Middle frontal gyrus (tissue), 1 donor: ENCODE measurements around the gene INPP1.

Experiments used
- DNase-seq: peaks from one replicate; pipeline ENCODE4 v3.0.0-alpha.2; 2015; ENCODE audit warnings: low spot score; ENCODE audit errors: extremely low spot score

Gene INPP1

DNA sequence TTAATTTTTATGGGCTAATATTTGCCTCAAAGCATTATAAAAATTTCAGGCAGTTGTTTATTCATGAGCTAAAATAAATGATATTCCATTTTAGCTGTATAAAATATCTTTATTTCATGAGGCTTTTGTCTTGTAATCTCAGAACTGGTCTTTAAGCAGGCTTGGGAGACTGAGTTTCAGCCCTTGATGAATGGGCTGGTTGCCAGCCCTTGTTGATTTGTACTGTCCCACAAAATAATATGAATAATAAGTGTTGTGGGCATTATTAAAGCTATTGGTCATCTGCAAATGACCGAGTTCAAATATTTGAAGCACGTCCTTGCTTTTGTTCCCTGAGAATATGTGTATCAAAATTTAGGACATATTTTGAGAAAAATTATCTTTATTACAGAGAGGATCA lies 18.2 kb downstream of the INPP1 start:
- DNase-seq = no peak

DNA sequence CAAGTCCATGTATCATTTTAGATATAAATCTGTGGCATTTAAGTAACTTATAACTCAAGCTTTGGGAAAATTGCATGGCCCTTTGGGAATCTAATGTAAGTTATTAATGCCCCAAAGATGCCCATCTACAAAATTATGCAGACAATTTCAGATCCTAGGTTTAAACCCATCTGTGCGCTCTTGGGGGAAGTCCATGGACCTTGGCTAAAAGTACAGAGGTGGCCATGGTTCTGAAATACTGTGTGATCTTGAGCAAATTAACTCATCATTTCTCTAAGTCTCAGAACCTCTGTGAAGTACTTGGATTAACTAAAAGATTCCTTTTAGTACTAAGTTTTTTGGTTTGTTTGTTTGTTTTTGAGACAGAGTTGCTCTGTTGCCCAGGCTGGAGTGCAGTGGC lies 19.5 kb downstream of the INPP1 start:
- DNase-seq = no peak

DNA sequence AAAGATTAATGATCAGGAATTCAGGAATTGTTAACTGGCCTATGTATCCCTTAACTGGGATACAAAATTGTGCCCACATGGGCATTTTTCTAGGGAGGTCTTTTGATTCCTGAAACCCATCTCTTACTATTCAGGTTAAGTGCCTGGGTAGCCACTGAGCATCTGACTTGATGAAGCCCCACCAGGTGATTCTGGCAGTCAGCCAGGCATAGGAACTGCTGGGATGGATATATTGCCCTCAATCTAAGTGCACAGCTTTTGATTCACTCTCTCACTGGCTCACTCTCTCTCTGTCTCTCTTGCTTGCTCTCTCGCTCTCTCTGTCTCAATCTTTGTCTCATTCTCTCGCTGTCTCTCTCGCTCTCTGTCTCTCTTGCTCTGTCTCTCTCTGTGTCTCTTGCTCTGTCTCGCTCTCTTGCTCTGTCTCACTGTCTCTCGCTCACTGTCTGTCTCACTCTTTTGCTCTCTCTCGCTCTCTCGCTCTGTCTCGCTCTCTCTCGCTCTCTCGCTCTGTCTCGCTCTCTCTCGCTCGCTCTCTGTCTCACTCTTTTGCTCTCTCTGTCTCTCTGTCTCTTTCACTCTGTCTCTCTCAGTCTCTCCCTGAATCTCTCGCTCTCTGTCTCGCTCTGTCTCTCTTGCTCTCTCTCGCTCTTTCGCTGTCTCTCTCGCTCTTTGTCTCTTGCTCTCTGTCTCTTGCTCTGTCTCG lies 22.3 kb downstream of the INPP1 start:
- DNase-seq = no peak

DNA sequence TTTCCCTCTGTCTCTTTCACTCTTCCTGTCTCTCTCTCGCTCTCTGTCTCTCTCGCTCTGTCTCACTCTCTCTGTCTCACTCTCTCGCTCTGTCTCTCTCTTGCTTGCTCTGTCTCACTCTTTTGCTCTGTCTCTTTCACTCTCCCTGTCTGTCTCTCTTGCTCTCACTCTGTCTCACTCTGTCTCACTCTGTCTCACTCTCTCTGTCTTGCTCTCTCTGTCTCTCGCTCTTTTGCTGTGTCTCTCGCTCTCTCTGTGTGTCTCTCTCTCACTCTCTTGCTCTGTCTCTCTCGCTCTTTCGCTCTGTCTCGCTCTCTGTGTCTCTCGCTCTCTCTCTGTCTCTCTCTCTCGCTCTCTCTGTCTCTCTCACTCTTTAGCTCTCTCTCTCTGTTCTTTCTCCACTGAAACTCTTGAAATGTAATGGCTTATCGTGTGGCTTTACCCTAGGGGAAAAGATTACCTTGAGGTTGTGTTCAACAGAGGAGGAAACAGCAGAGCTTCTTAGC lies 22.9 kb downstream of the INPP1 start:
- DNase-seq = no peak

DNA sequence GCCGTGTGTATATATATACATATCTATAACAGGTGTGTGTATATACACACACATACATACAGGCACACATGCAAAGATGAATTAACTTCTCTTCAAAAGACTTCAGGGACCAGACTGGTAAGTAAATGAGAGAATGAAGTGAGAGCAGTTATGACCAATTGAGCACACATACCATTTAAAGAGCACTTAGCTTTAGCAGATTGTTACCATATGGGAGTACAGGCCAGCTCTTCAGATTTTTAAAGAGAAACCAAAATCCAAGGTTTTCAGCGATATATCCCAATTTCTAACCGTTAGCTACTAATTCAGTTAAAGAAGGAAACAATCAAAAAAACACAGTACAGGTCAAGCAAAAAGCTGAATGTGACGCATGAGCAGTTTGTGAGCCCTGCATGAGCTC lies 23.7 kb downstream of the INPP1 start:
- no peak for DNase-seq

DNA sequence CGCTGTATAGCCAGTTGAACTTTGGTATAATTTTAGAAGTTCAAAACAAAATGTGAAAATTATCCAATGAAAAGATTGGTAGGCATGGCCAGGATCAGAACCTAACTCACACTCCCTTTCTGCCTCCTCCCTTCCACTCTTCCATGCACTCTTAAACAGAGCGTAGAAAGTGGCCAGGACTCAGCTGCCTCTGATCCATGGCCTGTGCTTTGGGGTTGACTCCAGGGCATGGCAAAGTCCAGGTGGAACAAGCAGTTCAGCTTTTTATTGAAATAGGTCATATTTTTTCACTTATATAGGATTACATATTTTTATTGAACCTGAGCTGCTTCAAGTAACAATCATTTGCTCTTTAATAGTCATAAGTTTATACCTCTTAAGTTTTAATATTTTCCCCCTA lies 26.2 kb downstream of the INPP1 start:
- no peak for DNase-seq

- DNase-seq = no peak
Observed at GRCh38 chr2:190376083-190376482, 32.7 kb downstream of the INPP1 start.

- no peak for DNase-seq
Observed at GRCh38 chr2:190376591-190377245, 33.3 kb downstream of the INPP1 start.

GRCh38 chr2:190378880-190379237 lies 35.5 kb downstream of the INPP1 start:
- no peak for DNase-seq

DNA sequence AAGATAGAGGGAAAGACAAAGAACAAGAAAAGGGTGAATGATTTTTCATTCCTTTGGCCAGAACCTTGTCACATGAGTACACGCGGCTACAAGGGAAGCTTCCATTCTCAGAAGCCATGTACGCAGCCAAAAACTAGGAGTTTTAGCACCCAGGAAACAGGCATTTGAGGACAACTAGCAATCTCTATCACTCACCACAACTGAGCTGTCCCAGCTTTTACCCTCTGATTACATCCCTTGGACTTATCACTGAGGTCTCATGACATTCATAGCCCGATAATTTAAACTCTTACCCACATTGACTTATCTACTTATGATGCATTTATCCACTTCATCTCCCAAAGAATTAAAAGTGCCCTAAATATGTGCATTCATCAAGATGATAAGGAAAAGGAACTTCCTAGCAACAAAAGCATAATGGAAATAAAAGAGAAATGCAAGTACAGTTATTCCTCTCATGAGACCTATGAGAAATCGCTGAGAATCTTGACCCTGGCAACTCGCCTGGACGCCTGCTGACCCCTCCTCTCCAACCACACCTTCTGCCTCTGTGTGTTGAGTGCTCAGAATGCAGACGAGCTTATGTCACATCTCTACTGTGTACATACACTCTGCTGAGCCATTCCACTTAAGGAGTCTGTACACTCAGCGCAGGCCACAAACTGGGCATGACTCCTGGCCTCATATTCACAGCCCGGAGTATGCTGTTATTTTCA lies 36.0 kb downstream of the INPP1 start:
- DNase-seq = no peak

GRCh38 chr2:190380962-190381412 lies 37.6 kb downstream of the INPP1 start:
- DNase-seq = no peak

DNA sequence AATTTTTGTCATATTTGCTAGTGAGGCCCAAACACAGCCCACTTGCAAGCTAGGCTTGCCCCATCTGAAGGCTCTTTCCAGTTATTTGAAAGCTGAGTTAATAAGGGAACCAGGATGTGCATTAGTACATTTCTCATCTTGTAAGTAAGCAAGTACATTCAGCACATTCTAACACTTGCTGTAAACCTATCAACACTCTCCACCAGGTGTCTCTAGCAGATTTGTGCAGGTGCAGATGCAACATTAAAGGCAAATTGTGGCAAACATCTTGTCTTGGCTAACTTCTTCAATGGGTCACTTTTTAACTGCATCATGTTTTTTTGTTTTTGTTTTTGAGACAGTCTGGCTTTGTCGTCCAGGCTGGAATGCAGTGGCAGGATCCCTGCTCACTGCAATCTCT lies 39.5 kb downstream of the INPP1 start:
- DNase-seq = no peak

- DNase-seq = no peak
Observed at GRCh38 chr2:190387422-190387821, 44.0 kb downstream of the INPP1 start.

GRCh38 chr2:190396271-190396670 lies 52.9 kb downstream of the INPP1 start:
- no peak for DNase-seq

GRCh38 chr2:190402986-190403603 lies 59.7 kb downstream of the INPP1 start:
- DNase-seq = no peak

- DNase-seq = peak; percentile 50
Observed at GRCh38 chr2:190404487-190404886, 61.1 kb downstream of the INPP1 start.

DNA sequence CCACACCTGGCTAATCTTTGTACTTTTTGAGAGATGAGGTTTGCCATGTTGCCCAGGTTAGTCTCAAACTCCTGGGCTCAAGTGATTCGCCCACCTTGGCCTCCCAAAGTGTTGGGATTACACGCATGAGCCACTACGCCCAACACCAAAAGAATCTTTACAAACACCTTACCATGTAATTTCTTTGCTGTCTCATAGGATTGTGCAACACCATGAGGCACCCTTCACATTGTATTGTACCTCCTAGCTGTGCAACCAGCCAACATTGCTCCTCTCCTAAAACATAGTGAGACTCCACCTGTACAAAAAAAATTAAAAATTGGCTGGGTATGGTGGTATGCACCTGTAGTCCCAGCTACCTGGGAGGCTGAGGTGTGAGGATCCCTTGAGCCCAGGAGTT lies 61.7 kb downstream of the INPP1 start:
- no peak for DNase-seq

- no peak for DNase-seq
Observed at GRCh38 chr2:190405995-190406394, 62.6 kb downstream of the INPP1 start.

- no peak for DNase-seq
Observed at GRCh38 chr2:190406805-190407204, 63.4 kb downstream of the INPP1 start.

DNA sequence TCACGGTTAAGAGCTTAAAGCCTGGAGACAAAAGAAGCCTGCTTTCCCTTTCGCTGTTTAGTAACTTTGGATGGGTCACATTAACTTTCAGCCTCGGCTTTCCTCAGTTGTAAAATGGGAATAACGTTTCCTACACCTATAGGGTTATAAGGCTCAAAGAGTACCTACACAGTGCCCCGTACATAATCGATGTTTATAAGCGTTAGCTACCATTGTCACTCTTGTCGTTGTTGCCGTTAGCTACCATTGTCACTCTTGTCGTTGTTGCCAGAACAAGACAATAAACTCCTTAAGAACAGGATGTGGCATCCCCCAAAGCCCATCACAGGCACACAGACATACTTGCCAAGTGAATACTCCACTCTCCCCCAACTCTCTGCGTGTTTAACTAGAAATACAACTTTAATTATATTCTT lies 63.9 kb downstream of the INPP1 start:
- no peak for DNase-seq

GRCh38 chr2:190407662-190408537 lies 64.5 kb downstream of the INPP1 start, which contains the start of gene MFSD6:
MFSD6 (plus strand) TSS chr2:190408355; CDS start chr2:190436030, 27,675 bp downstream.
- no peak for DNase-seq
